Skeletal muscle satellite cell (primary cell): Measurements from ENCODE around the gene CLUH.
A peak's percentile ranks its signal among the peaks of the same experiment; 100 is the strongest.
"Not testable (repeated sequence)": the region's sequence is repeated elsewhere in the genome, so short reads cannot be mapped to it uniquely, and the experiment has no call there.

Experiments used
- H3K27me3 ChIP-seq: 2 replicates; pipeline ENCODE4 v1.7.0; 2013; ENCODE audit warnings: low read length; ENCODE audit not compliant: control insufficient read depth, insufficient read depth
- H3K36me3 ChIP-seq: 2 replicates; pipeline ENCODE4 v1.7.0; 2013; ENCODE audit warnings: mild to moderate bottlenecking, control low read depth, low read length; ENCODE audit not compliant: insufficient read depth
- H3K4me1 ChIP-seq: 2 replicates; pipeline ENCODE4 v1.7.0; 2013; ENCODE audit warnings: low read length; ENCODE audit not compliant: control insufficient read depth, insufficient read depth
- H3K4me2 ChIP-seq: 2 replicates; pipeline ENCODE4 v1.7.0; 2013; ENCODE audit warnings: mild to moderate bottlenecking, low read length
- H3K4me3 ChIP-seq: 2 replicates; pipeline ENCODE4 v1.7.0; 2013; ENCODE audit warnings: low read length
- H3K9ac ChIP-seq: 2 replicates; pipeline ENCODE4 v1.7.0; 2013; ENCODE audit warnings: mild to moderate bottlenecking, low read depth, low read length, moderate library complexity
- H3K9me3 ChIP-seq: replicated peaks from 2 replicates; pipeline ENCODE4 v1.7.0; 2013; ENCODE audit warnings: mild to moderate bottlenecking, control low read depth, low read length

The CLUH gene

DNA sequence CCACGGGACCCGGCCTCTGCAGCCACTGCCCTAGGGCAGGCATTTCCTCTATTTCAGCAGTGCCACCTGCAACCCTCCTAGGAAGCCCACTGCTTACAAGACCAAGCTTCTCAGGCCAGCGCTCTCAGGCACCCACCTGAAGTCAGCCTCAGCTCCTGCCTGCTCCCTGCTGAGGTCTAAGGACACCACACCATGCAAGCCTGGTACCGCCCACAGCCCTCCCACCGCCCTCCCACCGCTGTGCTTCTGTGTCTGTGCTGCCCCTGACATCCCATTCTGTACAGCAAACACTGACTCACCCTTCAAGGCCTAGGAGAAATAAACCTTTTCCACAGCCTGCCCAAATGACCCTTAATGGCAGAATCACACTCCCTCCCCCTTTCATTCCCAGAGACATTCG is 6.3 kb downstream of the CLUH start:
- H3K27me3 ChIP-seq: no peaks in the 10 kb centered on the region
- no peak overlapping the region for H3K4me3 ChIP-seq
- peaks cover 54% of the 10 kb centered on the region for H3K4me1 ChIP-seq
- peak overlapping the region; percentile 24 for H3K4me2 ChIP-seq
- peaks cover 28% of the 10 kb centered on the region for H3K36me3 ChIP-seq
- peak overlapping the region; percentile 4 for H3K9ac ChIP-seq
- H3K9me3 ChIP-seq: no peaks in the 10 kb centered on the region

DNA sequence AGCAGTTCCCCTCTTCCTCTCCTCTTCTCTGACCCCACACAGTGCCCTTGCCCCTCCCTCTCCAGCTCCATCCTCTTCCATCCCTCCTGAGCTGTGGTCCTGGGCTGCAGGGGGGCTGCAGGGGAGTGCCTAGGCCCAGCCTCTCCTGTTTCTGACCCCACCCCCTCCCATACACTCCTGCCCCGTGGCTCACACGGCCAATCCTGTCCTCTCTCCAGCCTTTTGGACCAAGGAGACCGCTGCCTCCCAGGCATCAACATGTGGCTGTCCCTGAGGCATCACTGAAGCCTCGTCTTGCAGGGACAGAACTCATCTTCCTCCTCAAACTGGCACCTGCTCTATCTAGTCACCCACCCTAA is 6.7 kb downstream of the CLUH start:
- H3K9ac ChIP-seq: no peak overlapping the region
- H3K36me3 ChIP-seq: peaks cover 32% of the 10 kb centered on the region
- no peak overlapping the region for H3K4me2 ChIP-seq
- no peaks in the 10 kb centered on the region for H3K27me3 ChIP-seq
- peaks cover 50% of the 10 kb centered on the region for H3K4me1 ChIP-seq
- H3K9me3 ChIP-seq: no peaks in the 10 kb centered on the region
- H3K4me3 ChIP-seq: no peak overlapping the region

DNA sequence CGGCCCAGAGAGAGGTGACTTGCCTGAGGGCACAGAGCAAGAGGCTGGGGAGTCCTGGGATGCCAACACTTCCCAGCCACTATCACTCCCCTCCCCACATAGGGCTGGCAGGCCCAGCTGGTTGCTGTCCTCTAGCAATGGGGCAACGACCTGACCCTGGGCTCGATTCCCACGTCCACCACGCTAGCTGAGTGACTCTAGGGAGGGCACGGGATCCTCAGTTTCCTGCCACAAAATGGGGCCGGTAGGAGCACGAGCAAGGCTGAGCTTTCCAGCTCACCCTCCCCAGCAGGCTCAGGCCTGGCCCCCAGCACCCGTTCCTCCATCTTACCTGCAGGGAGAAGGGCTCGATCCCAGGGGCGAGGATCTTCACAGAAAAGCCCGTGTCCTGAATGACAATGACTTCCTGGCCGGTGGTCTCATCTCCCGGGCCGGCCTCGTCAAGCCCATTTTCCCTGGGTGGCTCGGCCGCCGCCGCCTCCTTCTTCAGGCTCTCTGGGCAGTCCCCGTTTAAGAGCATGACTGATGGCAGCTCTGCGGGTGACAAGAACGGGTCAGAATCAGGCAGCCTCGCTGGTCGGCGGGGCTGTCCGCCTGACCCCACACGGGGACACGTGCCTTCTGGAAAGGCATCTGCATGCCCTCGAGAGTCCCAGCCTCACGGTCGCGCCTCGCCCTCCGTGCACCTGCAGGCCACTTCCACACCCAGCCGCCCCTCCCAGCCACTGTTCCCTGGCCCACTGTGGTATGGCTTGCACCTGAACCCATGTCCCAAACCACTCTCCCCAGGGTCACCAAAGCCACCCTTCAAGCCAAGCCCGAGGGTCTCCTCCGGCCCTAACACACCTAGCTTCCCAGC is 7.3 kb downstream of the CLUH start:
- Histone ChIP-seq H3K9ac (no peak overlapping the region), H3K9me3 (no peaks in the 10 kb centered on the region), H3K4me1 (peaks cover 44% of the 10 kb centered on the region), H3K4me3 (no peak overlapping the region), H3K4me2 (no peak overlapping the region), H3K27me3 (no peaks in the 10 kb centered on the region), H3K36me3 (peaks cover 34% of the 10 kb centered on the region)

DNA sequence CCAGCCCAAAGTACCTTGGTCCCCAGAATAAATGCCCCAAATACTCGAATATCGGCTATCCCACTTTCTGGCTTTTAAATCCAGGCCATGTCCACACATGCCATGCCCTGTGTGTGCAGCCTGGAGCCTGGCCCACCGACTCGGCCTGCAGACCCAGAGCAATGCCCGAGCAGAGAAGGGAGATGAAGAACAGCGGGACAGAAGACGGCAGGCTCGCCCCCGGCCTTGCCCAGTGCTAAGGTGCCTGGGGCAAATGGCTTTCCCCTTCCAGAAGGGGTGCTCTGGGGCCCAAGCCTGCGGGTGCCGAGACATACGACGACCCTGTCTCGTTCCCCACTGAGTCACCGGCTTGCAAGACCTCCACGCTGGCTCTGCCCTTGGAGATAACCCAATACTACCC is 8.0 kb downstream of the CLUH start:
- Histone ChIP-seq H3K9ac (no peak overlapping the region), H3K36me3 (peaks cover 39% of the 10 kb centered on the region)

DNA sequence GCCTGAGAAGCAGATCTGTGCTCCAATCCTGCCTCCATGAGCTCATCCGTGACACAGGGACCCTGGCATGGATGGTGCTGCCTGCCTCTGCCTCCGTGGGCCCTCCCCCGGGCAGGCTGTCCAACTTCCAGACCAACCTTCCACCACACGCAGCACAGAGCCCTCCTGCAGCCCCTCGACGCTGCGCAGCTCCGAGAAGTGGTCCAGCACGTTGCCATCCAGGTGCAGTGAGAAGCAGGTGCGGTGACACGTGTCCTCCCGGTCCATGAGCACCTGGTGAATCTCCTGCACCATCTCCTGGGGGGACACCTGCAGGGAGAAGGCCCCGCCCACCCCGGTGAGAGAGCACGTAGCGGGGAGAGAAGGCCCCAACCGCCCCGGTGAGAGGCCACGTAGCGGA is 8.4 kb downstream of the CLUH start:
- H3K4me3 ChIP-seq: no peak overlapping the region
- H3K4me1 ChIP-seq: peaks cover 33% of the 10 kb centered on the region
- no peak overlapping the region for H3K4me2 ChIP-seq
- peaks cover 43% of the 10 kb centered on the region for H3K36me3 ChIP-seq
- no peaks in the 10 kb centered on the region for H3K9me3 ChIP-seq
- H3K27me3 ChIP-seq: no peaks in the 10 kb centered on the region
- no peak overlapping the region for H3K9ac ChIP-seq

More for the DNA sequence above, 8.0 kb downstream of the CLUH start:
- H3K4me1 ChIP-seq: peaks cover 37% of the 10 kb centered on the region
- H3K9me3 ChIP-seq: no peaks in the 10 kb centered on the region
- H3K4me3 ChIP-seq: no peak overlapping the region
- H3K4me2 ChIP-seq: no peak overlapping the region
- no peaks in the 10 kb centered on the region for H3K27me3 ChIP-seq

DNA sequence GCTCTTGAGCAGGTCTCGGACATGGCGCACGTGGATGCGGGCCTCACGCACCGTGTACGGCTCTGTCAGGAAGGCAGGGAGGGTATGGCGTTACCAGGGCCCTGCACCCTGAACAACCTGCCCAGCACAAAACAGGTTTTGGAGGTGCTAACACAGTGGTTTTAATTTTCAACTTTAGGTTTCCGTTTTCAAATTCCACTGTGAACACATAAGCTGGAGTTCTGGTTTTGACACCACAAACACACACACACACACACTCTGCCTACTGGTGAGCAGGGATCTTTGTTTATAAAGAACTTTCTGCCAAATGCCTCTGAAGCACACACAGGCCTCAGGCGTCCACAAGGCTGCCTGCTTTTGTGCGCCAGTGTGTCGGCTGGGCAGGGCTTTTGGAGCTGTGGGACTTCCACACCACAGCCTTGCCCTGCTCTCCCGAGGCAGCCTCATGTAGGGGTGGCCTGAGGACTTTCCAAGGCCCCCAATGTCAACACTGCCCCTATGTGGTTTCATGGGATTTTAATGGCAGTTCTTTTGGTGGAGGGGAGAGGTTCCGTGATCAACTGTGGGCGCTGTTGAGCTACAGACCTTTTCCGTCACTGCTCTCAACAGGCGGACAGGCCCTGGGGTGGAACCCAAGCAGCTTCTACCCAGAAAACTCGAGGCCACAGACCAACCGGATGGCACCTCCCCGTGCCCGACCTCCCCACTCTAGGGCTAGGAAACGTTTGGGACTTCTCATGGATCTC is 9.4 kb downstream of the CLUH start:
- Histone ChIP-seq H3K36me3 (peaks cover 49% of the 10 kb centered on the region), H3K9ac (no peak overlapping the region)

DNA sequence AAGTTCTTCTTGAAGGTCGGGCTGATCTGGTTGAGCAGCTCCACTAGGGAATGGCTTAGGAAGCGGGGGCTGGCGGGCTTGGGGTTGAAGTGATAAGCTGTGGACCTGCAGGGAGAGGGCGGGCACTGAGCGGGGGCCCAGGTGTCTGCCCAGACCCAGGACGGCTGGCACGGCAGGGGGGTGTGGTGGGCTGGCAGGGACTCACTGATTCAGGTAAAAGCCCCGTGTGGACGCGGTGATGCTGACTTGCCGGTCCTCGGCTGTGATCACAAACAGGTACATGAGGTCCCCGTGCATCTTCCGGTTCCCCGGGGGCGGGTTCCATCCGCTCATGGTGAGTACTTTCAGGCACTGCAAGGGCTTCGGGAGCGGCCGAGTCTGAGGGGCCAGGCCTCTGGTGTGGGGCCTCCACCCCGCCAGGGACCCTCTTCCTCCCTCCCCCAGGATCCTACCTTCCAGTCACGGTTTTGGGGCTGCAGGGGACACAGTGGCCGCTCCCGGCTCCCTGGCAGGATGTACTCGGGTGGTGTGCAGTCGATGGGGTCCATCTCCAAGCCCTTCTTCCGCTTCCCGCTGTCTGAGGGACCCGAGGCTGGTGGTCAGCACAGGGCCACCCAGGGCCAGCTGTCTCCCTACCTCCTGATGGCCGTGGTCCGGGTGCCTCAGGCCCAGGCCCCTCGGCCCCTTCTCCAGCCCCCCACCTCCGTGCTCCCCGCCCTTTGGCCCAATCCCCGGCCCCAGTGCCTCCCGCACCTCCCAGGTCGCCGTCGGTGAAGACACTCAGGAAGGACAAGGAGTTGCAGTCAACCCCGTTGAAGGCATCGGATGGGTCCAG is 10.2 kb downstream of the CLUH start:
- H3K36me3 ChIP-seq: peaks cover 54% of the 10 kb centered on the region

More for the DNA sequence above, 9.4 kb downstream of the CLUH start:
- H3K4me2 ChIP-seq: no peak overlapping the region
- no peaks in the 10 kb centered on the region for H3K9me3 ChIP-seq
- H3K4me1 ChIP-seq: peaks cover 23% of the 10 kb centered on the region
- H3K27me3 ChIP-seq: no peaks in the 10 kb centered on the region
- no peak overlapping the region for H3K4me3 ChIP-seq

DNA sequence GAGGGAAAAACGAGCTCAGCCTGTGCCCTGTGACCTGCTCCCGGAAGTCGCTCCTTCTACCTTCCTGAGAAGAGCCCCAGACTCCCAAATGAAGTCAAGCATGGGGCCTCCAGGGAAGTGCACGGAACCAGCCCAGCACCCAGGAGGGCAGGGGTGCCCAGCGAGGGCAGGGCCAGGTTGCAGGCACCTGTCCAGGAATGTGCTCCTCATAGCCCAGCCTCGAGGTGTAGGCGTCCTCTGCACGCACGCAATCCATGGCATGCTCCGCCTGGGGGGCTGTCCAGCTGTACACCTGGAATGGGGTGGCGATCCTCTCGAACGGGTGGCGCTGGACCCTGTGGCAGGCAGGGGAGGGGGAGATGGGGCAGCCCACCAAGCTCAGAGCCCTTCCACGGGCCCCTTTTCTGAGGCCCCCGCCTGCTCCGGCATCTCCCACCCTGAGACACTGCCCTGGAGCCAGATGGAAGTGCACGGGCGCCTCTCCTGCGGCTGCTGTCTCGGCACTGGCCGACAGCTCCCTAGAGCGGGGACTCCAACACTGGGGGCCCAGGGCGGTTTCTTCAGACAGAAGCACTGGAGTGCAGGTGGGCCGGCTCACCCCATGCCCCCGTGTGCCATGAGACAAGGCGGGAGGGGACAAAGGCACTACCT is 10.9 kb downstream of the CLUH start:
- H3K4me3 ChIP-seq: no peak overlapping the region
- no peaks in the 10 kb centered on the region for H3K27me3 ChIP-seq
- H3K36me3 ChIP-seq: peaks cover 61% of the 10 kb centered on the region
- H3K9ac ChIP-seq: no peak overlapping the region
- no peaks in the 10 kb centered on the region for H3K9me3 ChIP-seq
- no peak overlapping the region for H3K4me2 ChIP-seq
- peaks cover 8% of the 10 kb centered on the region for H3K4me1 ChIP-seq

More for the DNA sequence above, 10.2 kb downstream of the CLUH start:
- no peak overlapping the region for H3K4me3 ChIP-seq
- H3K27me3 ChIP-seq: no peaks in the 10 kb centered on the region
- H3K9me3 ChIP-seq: no peaks in the 10 kb centered on the region
- no peak overlapping the region for H3K9ac ChIP-seq
- H3K4me2 ChIP-seq: no peak overlapping the region
- peaks cover 15% of the 10 kb centered on the region for H3K4me1 ChIP-seq

DNA sequence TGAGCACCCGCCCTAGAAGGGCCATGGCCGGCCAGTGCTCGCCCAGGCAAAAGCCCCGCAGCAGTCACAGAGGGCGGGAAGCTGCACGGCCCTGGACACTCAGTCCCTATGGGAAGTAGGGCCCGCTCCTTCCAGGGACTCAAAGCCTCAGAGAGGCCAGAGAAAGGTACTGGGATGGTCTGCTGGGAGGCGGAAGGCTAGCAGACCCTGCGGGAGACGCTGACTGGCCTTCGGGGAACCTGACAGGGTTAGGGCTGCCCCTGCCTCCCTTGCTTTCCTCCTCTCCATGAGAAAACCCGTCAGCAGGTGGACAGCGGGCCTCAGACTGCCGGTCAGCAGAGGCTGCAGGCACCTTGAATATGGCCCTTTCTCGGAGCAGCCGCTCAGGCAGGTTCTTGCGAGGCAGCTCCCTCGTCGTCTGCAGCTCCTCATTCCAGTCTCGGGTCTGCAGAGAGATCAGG is 11.5 kb downstream of the CLUH start:
- H3K36me3 ChIP-seq: peaks cover 65% of the 10 kb centered on the region
- H3K4me1 ChIP-seq: peaks cover 3% of the 10 kb centered on the region
- H3K4me2 ChIP-seq: no peak overlapping the region
- H3K9ac ChIP-seq: no peak overlapping the region
- no peaks in the 10 kb centered on the region for H3K9me3 ChIP-seq
- no peak overlapping the region for H3K4me3 ChIP-seq
- H3K27me3 ChIP-seq: no peaks in the 10 kb centered on the region

DNA sequence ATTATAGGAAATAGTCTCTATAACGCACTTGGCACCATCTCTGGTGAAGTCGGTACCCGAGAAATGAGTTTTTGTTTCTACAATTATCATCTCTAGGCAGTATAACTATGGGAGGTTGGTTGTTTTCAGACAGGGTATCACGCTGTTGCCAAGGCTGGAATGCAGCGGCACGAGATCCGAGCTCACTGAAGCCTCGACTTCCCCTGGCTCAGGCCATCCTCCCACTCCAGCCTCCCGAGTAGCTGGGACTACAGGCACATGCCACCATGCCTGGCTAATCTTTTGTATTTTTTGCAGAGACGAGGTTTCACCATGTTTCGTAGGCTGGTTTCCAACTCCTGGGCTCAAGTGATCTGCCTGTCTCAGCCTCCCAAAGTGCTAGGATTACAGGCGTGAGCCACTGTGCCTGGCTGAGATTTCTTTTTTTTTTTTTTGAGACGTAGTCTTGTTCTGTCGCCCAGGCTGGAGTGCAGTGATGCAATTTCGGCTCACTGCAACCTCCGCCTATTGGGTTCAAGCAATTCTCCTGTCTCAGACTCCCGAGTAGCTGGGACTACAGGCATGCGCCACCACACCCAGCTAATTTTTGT is 12.3 kb downstream of the CLUH start:
- peaks cover 63% of the 10 kb centered on the region for H3K36me3 ChIP-seq
- H3K4me2 ChIP-seq, H3K9ac ChIP-seq, H3K27me3 ChIP-seq, H3K9me3 ChIP-seq, H3K4me3 ChIP-seq, H3K4me1 ChIP-seq: not testable (repeated sequence)
